HEK293 (cell line): ENCODE measurements around the gene DOCK4.

ENCODE experiments used
- BCL11B ChIP-seq: fragments of 450-650 bp; formaldehyde crosslinking; IDR thresholded peaks from 2 replicates; pipeline ENCODE4 v1.5.1; 2016; ENCODE audit warnings: low read depth, missing biosample characterization, missing genetic modification characterization
- GLIS2 ChIP-seq: fragments of 450-650 bp; formaldehyde crosslinking; IDR thresholded peaks from 2 replicates; pipeline ENCODE4 v1.5.1; 2016; ENCODE audit warnings: missing biosample characterization, missing genetic modification characterization
- SP7 ChIP-seq: fragments of 450-650 bp; formaldehyde crosslinking; IDR thresholded peaks from 2 replicates; pipeline ENCODE4 v1.5.1; 2016; ENCODE audit warnings: missing biosample characterization, missing genetic modification characterization
- WT1 ChIP-seq: fragments of 450-650 bp; formaldehyde crosslinking; IDR thresholded peaks from 2 replicates; pipeline ENCODE4 v1.5.1; 2016; ENCODE audit warnings: missing biosample characterization, missing genetic modification characterization
- ZBTB7A ChIP-seq: fragments of 450-650 bp; formaldehyde crosslinking; IDR thresholded peaks from 2 replicates; pipeline ENCODE4 v1.5.1; 2016; ENCODE audit warnings: low read depth, missing biosample characterization, missing genetic modification characterization
- ZBTB8A ChIP-seq: fragments of 450-650 bp; formaldehyde crosslinking; IDR thresholded peaks from 2 replicates; pipeline ENCODE4 v1.5.1; 2016; ENCODE audit warnings: missing biosample characterization, missing genetic modification characterization
- ZFP41 ChIP-seq: fragments of 450-650 bp; formaldehyde crosslinking; IDR thresholded peaks from 2 replicates; pipeline ENCODE4 v1.5.1; 2016; ENCODE audit warnings: missing biosample characterization, missing genetic modification characterization, borderline replicate concordance
- ZNF10 ChIP-seq: fragments of 450-650 bp; formaldehyde crosslinking; IDR thresholded peaks from 2 replicates; pipeline ENCODE4 v1.5.1; 2017; ENCODE audit warnings: missing biosample characterization, missing genetic modification characterization
- ZNF138 ChIP-seq: fragments of 450-650 bp; formaldehyde crosslinking; IDR thresholded peaks from 2 replicates; pipeline ENCODE4 v1.5.1; 2016; ENCODE audit warnings: missing biosample characterization, missing genetic modification characterization, borderline replicate concordance
- ZNF140 ChIP-seq: fragments of 450-650 bp; formaldehyde crosslinking; IDR thresholded peaks from 2 replicates; pipeline ENCODE4 v1.5.1; 2016; ENCODE audit warnings: missing biosample characterization, missing genetic modification characterization
- ZNF155 ChIP-seq: fragments of 450-650 bp; formaldehyde crosslinking; IDR thresholded peaks from 2 replicates; pipeline ENCODE4 v1.5.1; 2016; ENCODE audit warnings: missing biosample characterization, missing genetic modification characterization
- ZNF175 ChIP-seq: fragments of 450-650 bp; formaldehyde crosslinking; IDR thresholded peaks from 2 replicates; pipeline ENCODE4 v1.5.1; 2016; ENCODE audit warnings: missing biosample characterization, missing genetic modification characterization
- ZNF2 ChIP-seq: fragments of 450-650 bp; formaldehyde crosslinking; IDR thresholded peaks from 2 replicates; pipeline ENCODE4 v1.5.1; 2016; ENCODE audit warnings: missing biosample characterization, missing genetic modification characterization
- ZNF223 ChIP-seq: fragments of 450-650 bp; formaldehyde crosslinking; IDR thresholded peaks from 2 replicates; pipeline ENCODE4 v1.5.1; 2016; ENCODE audit warnings: missing biosample characterization, missing genetic modification characterization
- ZNF302 ChIP-seq: fragments of 450-650 bp; formaldehyde crosslinking; IDR thresholded peaks from 2 replicates; pipeline ENCODE4 v1.5.1; 2016; ENCODE audit warnings: missing biosample characterization, missing genetic modification characterization, low read depth
- ZNF311 ChIP-seq: fragments of 450-650 bp; formaldehyde crosslinking; IDR thresholded peaks from 2 replicates; pipeline ENCODE4 v1.5.1; 2017; ENCODE audit warnings: missing biosample characterization, missing genetic modification characterization, borderline replicate concordance
- ZNF341 ChIP-seq: fragments of 450-650 bp; formaldehyde crosslinking; IDR thresholded peaks from 2 replicates; pipeline ENCODE4; 2016; ENCODE audit warnings: low read depth, missing biosample characterization, missing genetic modification characterization
- ZNF549 ChIP-seq: fragments of 450-650 bp; IDR thresholded peaks from 2 replicates; pipeline ENCODE4 v1.5.1; 2018; ENCODE audit warnings: missing biosample characterization, missing genetic modification characterization, mild to moderate bottlenecking, inconsistent platforms, moderate library complexity
- ZNF571 ChIP-seq: fragments of 450-650 bp; formaldehyde crosslinking; IDR thresholded peaks from 2 replicates; pipeline ENCODE4 v1.5.0; 2017; ENCODE audit warnings: missing biosample characterization, missing genetic modification characterization
- ZNF747 ChIP-seq: fragments of 450-650 bp; formaldehyde crosslinking; IDR thresholded peaks from 2 replicates; pipeline ENCODE4 v1.5.1; 2016; ENCODE audit warnings: missing biosample characterization, missing genetic modification characterization
- TF ChIP-seq, protein P1 (sequence below): fragments of 450-650 bp; formaldehyde crosslinking; IDR thresholded peaks from 2 replicates; pipeline ENCODE4 v1.5.1; 2017; ENCODE audit warnings: missing biosample characterization, missing genetic modification characterization
- TF ChIP-seq, protein P2 (sequence below): fragments of 450-650 bp; formaldehyde crosslinking; IDR thresholded peaks from 2 replicates; pipeline ENCODE4 v1.5.1; 2017; ENCODE audit warnings: missing biosample characterization, missing genetic modification characterization
- TF ChIP-seq, protein P3 (sequence below): fragments of 450-650 bp; formaldehyde crosslinking; IDR thresholded peaks from 2 replicates; pipeline ENCODE4 v1.5.1; 2016; ENCODE audit warnings: missing biosample characterization, missing genetic modification characterization
- TF ChIP-seq, protein P4 (sequence below): fragments of 450-650 bp; formaldehyde crosslinking; IDR thresholded peaks from 2 replicates; pipeline ENCODE4 v1.5.1; 2016; ENCODE audit warnings: missing biosample characterization, missing genetic modification characterization, borderline replicate concordance
- TF ChIP-seq, protein P5 (sequence below): fragments of 450-650 bp; formaldehyde crosslinking; IDR thresholded peaks from 2 replicates; pipeline ENCODE4 v1.5.1; 2016; ENCODE audit warnings: missing biosample characterization, missing genetic modification characterization
- TF ChIP-seq, protein P6 (sequence below): fragments of 450-650 bp; formaldehyde crosslinking; IDR thresholded peaks from 2 replicates; pipeline ENCODE4 v1.5.1; 2017; ENCODE audit warnings: missing biosample characterization, missing genetic modification characterization

DOCK4 gene

DNA sequence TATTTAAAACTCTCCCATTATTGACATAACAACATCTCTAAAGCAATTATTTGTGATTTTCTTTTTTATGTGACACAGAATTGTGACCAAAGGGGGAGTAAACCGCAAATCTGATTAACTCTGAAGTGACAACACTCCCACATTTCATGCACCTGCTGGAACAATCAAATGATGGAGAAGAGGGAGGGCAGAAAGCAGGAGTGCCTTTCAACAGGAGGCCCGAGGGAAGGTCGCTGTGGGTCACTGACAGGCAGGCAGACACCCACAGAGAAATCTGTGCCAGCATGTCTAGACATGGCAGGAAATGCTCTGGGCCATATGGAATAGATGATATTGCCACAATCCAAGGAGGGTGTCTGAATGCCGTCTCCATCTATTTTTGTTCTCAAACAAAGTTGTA is 247.3 kb downstream of the DOCK4 start (continued):
- TF ChIP-seq, protein P1, sequence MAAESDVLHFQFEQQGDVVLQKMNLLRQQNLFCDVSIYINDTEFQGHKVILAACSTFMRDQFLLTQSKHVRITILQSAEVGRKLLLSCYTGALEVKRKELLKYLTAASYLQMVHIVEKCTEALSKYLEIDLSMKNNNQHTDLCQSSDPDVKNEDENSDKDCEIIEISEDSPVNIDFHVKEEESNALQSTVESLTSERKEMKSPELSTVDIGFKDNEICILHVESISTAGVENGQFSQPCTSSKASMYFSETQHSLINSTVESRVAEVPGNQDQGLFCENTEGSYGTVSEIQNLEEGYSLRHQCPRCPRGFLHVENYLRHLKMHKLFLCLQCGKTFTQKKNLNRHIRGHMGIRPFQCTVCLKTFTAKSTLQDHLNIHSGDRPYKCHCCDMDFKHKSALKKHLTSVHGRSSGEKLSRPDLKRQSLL, result no peak
- TF ChIP-seq ZNF2 (tag by site-specific recombination) (no peak), SP7 (tag by site-specific recombination) (peak; percentile 41; the same call in 1 of the 2 replicates), ZNF138 (tag by site-specific recombination) (no peak), ZNF155 (no peak), ZBTB8A (tag by site-specific recombination) (0 out of 2 replicates have a peak, but pooled peaks have one; percentile 57), ZNF175 (tag by site-specific recombination) (no peak), ZNF302 (tag by site-specific recombination) (no peak), GLIS2 (no peak), BCL11B (tag by site-specific recombination) (no peak), ZNF223 (tag by site-specific recombination) (no peak), ZNF747 (no peak), ZNF140 (no peak), ZNF341 (tag by site-specific recombination) (no peak), ZNF571 (tag by site-specific recombination) (no peak), ZNF311 (tag by site-specific recombination) (no peak), ZNF10 (tag by site-specific recombination) (no peak), ZFP41 (tag by site-specific recombination) (no peak), WT1 (tag by site-specific recombination) (peak; percentile 100), ZNF549 (tag by site-specific recombination) (no peak), ZBTB7A (no peak)
- TF ChIP-seq, protein P2, sequence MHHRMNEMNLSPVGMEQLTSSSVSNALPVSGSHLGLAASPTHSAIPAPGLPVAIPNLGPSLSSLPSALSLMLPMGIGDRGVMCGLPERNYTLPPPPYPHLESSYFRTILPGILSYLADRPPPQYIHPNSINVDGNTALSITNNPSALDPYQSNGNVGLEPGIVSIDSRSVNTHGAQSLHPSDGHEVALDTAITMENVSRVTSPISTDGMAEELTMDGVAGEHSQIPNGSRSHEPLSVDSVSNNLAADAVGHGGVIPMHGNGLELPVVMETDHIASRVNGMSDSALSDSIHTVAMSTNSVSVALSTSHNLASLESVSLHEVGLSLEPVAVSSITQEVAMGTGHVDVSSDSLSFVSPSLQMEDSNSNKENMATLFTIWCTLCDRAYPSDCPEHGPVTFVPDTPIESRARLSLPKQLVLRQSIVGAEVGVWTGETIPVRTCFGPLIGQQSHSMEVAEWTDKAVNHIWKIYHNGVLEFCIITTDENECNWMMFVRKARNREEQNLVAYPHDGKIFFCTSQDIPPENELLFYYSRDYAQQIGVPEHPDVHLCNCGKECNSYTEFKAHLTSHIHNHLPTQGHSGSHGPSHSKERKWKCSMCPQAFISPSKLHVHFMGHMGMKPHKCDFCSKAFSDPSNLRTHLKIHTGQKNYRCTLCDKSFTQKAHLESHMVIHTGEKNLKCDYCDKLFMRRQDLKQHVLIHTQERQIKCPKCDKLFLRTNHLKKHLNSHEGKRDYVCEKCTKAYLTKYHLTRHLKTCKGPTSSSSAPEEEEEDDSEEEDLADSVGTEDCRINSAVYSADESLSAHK (tag by site-specific recombination), result no peak
- TF ChIP-seq, protein P3, sequence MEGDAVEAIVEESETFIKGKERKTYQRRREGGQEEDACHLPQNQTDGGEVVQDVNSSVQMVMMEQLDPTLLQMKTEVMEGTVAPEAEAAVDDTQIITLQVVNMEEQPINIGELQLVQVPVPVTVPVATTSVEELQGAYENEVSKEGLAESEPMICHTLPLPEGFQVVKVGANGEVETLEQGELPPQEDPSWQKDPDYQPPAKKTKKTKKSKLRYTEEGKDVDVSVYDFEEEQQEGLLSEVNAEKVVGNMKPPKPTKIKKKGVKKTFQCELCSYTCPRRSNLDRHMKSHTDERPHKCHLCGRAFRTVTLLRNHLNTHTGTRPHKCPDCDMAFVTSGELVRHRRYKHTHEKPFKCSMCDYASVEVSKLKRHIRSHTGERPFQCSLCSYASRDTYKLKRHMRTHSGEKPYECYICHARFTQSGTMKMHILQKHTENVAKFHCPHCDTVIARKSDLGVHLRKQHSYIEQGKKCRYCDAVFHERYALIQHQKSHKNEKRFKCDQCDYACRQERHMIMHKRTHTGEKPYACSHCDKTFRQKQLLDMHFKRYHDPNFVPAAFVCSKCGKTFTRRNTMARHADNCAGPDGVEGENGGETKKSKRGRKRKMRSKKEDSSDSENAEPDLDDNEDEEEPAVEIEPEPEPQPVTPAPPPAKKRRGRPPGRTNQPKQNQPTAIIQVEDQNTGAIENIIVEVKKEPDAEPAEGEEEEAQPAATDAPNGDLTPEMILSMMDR (tag by site-specific recombination), result no peak
- TF ChIP-seq, protein P4, sequence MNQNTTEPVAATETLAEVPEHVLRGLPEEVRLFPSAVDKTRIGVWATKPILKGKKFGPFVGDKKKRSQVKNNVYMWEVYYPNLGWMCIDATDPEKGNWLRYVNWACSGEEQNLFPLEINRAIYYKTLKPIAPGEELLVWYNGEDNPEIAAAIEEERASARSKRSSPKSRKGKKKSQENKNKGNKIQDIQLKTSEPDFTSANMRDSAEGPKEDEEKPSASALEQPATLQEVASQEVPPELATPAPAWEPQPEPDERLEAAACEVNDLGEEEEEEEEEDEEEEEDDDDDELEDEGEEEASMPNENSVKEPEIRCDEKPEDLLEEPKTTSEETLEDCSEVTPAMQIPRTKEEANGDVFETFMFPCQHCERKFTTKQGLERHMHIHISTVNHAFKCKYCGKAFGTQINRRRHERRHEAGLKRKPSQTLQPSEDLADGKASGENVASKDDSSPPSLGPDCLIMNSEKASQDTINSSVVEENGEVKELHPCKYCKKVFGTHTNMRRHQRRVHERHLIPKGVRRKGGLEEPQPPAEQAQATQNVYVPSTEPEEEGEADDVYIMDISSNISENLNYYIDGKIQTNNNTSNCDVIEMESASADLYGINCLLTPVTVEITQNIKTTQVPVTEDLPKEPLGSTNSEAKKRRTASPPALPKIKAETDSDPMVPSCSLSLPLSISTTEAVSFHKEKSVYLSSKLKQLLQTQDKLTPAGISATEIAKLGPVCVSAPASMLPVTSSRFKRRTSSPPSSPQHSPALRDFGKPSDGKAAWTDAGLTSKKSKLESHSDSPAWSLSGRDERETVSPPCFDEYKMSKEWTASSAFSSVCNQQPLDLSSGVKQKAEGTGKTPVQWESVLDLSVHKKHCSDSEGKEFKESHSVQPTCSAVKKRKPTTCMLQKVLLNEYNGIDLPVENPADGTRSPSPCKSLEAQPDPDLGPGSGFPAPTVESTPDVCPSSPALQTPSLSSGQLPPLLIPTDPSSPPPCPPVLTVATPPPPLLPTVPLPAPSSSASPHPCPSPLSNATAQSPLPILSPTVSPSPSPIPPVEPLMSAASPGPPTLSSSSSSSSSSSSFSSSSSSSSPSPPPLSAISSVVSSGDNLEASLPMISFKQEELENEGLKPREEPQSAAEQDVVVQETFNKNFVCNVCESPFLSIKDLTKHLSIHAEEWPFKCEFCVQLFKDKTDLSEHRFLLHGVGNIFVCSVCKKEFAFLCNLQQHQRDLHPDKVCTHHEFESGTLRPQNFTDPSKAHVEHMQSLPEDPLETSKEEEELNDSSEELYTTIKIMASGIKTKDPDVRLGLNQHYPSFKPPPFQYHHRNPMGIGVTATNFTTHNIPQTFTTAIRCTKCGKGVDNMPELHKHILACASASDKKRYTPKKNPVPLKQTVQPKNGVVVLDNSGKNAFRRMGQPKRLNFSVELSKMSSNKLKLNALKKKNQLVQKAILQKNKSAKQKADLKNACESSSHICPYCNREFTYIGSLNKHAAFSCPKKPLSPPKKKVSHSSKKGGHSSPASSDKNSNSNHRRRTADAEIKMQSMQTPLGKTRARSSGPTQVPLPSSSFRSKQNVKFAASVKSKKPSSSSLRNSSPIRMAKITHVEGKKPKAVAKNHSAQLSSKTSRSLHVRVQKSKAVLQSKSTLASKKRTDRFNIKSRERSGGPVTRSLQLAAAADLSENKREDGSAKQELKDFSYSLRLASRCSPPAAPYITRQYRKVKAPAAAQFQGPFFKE, result no peak
- TF ChIP-seq, protein P5, sequence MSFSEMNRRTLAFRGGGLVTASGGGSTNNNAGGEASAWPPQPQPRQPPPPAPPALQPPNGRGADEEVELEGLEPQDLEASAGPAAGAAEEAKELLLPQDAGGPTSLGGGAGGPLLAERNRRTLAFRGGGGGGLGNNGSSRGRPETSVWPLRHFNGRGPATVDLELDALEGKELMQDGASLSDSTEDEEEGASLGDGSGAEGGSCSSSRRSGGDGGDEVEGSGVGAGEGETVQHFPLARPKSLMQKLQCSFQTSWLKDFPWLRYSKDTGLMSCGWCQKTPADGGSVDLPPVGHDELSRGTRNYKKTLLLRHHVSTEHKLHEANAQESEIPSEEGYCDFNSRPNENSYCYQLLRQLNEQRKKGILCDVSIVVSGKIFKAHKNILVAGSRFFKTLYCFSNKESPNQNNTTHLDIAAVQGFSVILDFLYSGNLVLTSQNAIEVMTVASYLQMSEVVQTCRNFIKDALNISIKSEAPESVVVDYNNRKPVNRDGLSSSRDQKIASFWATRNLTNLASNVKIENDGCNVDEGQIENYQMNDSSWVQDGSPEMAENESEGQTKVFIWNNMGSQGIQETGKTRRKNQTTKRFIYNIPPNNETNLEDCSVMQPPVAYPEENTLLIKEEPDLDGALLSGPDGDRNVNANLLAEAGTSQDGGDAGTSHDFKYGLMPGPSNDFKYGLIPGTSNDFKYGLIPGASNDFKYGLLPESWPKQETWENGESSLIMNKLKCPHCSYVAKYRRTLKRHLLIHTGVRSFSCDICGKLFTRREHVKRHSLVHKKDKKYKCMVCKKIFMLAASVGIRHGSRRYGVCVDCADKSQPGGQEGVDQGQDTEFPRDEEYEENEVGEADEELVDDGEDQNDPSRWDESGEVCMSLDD (tag by site-specific recombination), result no peak
- TF ChIP-seq, protein P6, sequence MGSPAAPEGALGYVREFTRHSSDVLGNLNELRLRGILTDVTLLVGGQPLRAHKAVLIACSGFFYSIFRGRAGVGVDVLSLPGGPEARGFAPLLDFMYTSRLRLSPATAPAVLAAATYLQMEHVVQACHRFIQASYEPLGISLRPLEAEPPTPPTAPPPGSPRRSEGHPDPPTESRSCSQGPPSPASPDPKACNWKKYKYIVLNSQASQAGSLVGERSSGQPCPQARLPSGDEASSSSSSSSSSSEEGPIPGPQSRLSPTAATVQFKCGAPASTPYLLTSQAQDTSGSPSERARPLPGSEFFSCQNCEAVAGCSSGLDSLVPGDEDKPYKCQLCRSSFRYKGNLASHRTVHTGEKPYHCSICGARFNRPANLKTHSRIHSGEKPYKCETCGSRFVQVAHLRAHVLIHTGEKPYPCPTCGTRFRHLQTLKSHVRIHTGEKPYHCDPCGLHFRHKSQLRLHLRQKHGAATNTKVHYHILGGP (tag by site-specific recombination), result no peak
